CD4-positive, alpha-beta T cell treated with Interleukin-17A for 1 hour (primary cell): Measurements from ENCODE around the gene RRAD.
"Not testable (repeated sequence)": the region's sequence is repeated elsewhere in the genome, so short reads cannot be mapped to it uniquely, and the experiment has no call there.

Experiments
- DNase-seq: peaks from one replicate; pipeline ENCODE4 v3.0.0-alpha.2; 2020

The RRAD gene

DNA sequence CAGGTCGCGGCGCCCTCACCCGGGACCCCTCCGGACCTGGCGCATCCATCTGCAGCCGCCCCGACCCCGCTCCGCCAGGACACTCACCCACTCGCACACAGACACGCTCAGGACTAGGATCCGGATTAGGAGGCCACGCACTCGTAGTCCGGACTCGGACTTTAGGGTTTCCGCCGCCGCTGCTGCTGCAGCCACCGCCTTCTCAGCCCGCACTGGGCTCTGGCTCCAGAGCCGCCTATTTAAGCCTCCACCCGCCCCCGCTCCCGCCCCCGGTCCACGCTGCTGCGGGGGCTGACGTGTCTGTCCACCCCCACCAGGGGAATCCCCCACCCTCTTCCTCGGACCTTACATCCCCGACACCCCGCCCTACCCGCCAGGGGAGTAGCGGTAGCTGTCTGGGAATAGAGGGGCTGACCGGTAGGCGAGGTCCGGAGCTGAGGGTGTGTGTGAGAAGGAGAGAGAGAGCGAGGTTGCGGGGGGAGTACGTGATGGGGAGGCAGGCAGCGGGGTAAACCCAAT, at the start of gene RRAD:
RRAD (minus strand) TSS at position 214 of the 519 bp plus-strand sequence. CDS start 356 bp downstream, outside the sequence.
- DNase-seq: peak; percentile 31

- peak; percentile 77 for DNase-seq
These were observed 49.6 kb upstream of the RRAD start for GRCh38 chr16:66974932-66975246.

- DNase-seq: not testable (repeated sequence)
These were observed 49.0 kb upstream of the RRAD start for GRCh38 chr16:66974156-66974931.

GRCh38 chr16:66973716-66974115, 48.4 kb upstream of the RRAD start:
- DNase-seq: no peak

DNA sequence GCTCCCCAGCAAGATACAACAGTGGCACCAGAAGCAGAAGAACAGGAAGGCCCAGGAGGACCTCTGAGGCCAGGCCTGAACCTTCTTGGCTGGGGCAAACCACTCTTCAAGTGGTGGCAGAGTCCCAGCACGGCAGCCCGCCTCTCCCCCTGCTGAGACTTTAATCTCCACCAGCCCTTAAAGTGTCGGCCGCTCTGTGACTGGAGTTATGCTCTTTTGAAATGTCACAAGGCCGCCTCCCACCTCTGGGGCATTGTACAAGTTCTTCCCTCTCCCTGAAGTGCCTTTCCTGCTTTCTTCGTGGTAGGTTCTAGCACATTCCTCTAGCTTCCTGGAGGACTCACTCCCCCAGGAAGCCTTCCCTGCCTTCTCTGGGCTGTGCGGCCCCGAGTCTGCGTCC, 47.6 kb upstream of the RRAD start:
- DNase-seq: no peak

DNA sequence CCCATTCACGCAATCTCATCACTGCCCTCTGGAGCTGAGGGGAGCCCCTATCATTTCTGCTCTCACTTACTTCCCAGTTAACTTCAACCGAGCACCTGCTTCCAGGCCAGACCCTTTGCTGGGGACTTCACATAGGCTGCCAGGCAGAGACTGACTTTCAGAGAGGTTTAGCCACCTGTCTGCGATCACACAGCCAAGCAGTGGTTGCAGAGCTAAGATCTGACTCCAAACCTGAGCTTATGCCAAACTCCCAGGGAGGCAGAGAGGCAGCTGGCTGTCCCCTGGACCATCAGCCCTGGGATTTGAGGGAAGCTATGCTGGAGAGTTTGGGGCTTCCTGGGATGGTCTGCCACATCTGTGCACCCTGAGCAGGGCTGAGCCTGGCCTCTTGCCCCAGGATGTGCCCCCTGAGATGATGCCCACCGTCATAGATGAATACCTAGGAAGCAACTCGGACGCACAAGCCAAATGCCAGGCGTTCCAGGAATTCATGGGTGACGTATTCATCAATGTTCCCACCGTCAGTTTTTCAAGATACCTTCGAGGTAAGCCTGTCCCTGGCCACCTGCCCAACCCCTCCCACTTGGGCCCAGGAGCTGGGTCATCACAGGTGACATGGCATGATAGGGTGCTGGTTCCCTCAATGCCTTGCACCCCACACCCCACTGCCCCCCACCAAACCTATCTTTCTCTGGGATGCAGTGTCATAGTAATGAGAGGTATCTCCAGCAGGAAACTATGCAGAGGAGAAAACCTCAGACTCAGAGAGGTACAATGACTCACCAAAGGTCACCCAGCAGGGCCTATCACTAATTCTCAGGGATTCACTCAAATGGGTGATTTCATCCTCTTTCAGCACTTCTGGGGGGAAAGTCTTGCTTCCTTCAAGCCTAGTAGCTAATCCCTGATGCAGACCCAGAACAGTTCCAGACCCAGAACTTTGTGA, 45.7 kb upstream of the RRAD start:
- DNase-seq: no peak

DNA sequence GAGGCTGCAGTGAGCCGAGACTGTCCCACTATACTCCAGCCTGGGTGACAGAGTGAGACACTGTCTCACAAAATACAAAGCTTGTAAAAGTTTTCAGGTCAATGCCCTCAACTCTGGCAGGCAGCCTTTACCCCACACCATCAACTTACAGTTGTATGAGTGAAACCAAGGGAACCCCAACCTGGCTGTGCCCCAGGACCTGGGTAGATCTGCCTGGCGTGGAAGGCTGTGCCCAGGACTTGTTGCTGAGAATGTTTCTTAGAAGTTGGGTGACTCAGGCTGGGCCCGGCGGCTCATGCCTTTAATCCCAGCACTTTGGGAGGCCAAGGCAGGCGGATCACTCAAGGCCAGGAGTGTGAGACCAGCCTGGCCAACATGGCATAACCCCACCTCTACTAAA, 43.5 kb upstream of the RRAD start:
- DNase-seq: no peak

- no peak for DNase-seq
These were observed 38.7 kb upstream of the RRAD start for GRCh38 chr16:66964049-66964448.

GRCh38 chr16:66961914-66962313, 36.6 kb upstream of the RRAD start:
- no peak for DNase-seq

- DNase-seq: peak; percentile 63
These were observed 35.9 kb upstream of the RRAD start, which contains the start of gene CES3 for GRCh38 chr16:66961065-66961744. Gene CES3 (plus strand): TSS chr16:66961266. CDS start chr16:66961308, 42 bp downstream.

- no peak for DNase-seq
These were observed 34.9 kb upstream of the RRAD start for GRCh38 chr16:66960270-66960669.

DNA sequence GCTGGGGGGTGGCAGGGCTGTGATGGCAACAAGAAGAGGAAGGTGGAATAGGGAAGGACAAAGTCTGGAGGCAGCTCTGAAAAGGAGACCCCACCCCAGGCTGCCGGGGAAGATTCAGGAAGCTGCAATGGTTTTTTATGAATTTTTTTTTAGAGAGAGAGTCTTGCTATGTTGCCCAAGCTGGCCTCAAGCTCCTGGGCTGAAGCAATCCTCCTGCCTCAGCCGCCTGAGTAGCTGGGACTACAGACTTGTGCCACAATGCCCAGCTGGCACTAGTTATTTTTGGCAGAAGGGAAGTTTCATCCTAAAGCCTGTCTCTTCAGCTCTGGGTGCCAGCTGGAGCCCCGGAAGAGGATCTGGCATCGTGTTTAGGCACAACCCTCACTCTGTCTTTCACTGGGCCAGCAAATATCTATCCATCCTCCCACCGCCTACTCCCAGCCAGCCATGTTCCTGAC, 34.4 kb upstream of the RRAD start:
- DNase-seq: no peak

- no peak for DNase-seq
These were observed 33.7 kb upstream of the RRAD start for GRCh38 chr16:66958857-66959703.

DNA sequence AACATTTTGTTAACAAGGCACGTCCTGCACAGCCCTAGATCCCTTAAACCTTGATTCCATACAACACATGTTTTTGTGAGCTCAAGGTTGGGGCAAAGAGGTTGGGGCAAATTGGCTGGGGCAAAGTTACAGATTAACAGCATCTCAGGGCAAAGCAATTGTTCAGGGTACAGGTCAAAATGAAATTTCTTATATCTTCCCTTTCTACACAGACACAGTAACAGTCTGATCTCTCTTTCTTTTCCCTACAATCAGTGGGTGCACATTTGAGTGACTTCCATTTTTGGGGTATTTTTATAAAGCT, 30.8 kb upstream of the RRAD start:
- not testable (repeated sequence) for DNase-seq

DNA sequence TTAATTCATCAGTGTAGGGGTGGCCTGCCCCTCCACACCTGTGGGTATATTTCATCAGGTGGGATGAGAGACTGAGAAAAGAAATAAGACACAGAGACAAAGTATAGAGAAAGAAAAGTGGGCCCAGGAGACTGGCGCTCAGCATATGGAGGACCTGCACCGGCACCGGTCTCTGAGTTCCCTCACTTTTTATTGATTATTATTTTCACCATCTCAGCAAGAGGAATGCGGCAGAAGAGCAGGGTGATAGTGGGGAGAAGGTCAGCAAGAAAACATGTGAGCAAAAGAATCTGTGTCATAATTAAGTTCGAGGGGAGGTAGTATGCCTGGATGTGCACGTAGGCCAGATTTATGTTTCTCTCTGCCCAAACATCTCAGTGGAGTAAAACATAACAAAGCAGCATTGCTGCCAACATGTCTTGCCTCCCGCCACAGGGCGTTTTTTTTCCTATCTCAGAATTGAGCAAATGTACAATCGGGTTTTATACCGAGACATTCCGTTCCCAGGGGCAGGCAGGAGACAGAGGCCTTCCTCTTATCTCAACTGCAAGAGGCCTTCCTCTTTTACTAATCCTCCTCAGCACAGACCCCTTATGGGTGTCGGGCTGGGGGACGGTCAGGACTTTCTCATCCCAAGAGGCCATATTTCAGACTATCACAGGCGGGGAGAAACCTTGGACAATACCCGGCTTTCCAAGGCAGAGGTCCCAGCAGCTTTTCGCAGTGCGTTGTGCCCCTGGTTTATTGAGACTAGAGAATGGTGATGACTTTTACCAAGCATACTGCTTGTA, 30.2 kb upstream of the RRAD start:
- not testable (repeated sequence) for DNase-seq

DNA sequence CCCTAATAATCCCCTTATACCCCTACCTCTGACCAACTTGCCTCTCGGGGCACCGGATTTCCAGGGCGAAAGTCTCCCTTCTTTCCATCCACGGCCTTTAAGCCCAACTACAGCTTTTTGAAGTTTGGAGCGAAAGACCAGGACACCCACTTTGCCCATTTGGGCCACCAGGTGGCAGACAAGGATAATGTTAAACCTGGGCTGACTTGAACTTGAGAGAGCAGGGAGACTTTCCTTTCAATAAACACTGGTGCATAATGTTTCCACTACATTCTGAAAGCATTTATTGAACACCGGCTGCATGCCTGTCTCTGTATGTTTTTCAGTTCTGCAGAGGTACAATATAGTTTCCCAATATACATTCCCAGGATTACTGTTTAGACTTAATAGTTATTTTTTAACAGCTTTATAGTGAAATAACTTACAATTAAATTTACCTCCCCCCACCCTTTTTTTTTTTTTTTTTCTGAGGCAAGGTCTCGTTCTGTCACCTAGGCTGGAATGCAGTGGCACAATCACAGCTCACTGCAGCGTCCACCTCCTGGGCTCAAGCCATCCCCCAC, 28.8 kb upstream of the RRAD start:
- peak; percentile 81 for DNase-seq

- no peak for DNase-seq
These were observed 28.2 kb upstream of the RRAD start for GRCh38 chr16:66953462-66954096.

DNA sequence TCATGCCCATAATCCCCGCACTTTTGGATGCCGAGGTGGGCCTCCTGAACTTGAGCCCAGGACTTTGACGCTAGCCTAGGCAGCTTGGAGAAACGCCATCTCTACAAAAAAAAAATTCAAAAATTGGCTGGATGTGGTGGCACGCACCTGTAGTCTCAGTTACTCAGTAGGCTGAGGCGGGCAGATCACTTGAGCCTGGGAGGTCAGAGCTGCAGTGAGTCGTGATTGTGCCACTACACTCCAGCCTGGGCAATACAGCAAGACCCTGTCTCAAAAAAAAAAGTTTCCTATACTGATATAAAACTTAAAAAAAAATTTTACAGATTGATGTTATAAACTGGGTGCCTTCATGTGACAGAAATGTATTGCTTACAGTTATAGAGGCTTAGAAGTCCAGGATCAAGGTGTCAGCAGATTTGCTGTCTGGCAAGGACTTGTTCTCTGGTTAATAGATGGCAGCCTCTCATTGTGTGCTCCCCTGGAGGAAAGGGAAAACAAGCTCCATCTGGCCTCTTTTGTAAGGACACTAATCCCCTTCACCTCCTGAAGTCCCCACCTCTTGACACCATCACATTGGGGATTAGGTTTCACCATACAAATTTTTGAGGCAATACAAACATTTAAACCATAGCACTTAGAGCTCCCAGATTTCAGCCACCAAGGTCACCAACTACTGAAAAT, 27.2 kb upstream of the RRAD start:
- DNase-seq: no peak

GRCh38 chr16:66950971-66951790, 25.8 kb upstream of the RRAD start:
- DNase-seq: no peak
